ENCODE measurements around the gene TRNP1. TPM values are rescaled to one million over a fixed set of nuclear protein-coding genes. Genes with fewer than 3 reads are reported as not detected.

Gene TRNP1
- total and polyA plus RNA-seq, 4 donors, result 0.97 to 10.0 (median 2.4) TPM

DNA sequence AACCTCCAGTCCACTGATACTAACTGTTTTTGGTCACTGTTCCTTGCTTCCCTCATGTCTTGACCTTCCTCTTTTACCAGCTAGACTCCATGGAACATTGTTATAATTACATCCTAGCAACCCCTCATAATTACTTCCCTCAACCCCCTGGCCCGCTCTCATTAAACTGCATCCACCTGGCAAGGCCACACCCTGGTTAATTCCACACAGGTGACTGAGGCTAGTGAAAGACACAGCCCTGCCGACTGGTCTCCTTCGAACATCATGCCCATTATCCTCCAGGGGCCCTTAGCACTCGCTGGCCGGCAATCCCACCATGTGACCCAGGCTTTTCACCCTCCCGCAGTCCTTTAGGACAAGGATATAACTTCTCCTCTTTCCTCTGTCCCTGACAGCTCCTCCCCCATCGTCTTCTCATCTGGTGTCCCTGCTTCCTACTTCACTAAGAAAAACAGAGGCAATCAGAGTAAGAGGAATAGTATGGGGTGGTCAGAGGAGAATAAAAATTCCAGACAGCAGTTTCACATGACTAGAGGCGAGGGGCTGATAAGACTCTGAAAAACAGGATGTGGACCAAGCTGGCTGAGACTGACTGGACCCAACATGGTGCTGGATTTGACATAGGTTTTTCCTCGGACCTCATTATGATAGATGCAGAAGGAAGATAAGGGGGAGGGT is 28.0 kb downstream of the TRNP1 start:
- no peak for TF ChIP-seq HNF4G (IDR thresholded peaks at IDR 0.05)
- peak; percentile 12 for TF ChIP-seq SP1 (IDR thresholded peaks at IDR 0.05)
- Histone ChIP-seq H3K4me1 (ENCODE audit: control insufficient read depth in 4 of 4, insufficient read depth in 4 of 4, low read length in 3 of 4) (no peaks in the 10 kb centered on the region), H3K27me3 (ENCODE audit: control insufficient read depth in 4 of 4, insufficient read depth in 4 of 4, low read length in 3 of 4) (no peaks in the 10 kb centered on the region), H3K9ac (ENCODE audit: low read depth in 1 of 2, low read length in 2 of 2) (no peak overlapping the region), H3K36me3 (ENCODE audit: control insufficient read depth in 4 of 4, insufficient read depth in 3 of 4, low read depth in 1 of 4, low read length in 3 of 4) (no peaks in the 10 kb centered on the region), H3K4me3 (ENCODE audit: low read depth in 1 of 3, low read length in 3 of 3) (no peak overlapping the region), H3K9me3 (ENCODE audit: control insufficient read depth in 4 of 4, low read length in 3 of 4) (no peaks in the 10 kb centered on the region), H3K27ac (ENCODE audit: low read depth in 1 of 2, low read length in 2 of 2) (no peak overlapping the region)
- DNase-seq (ENCODE audit: low spot score), result no peak
- 65% methylated on average over 9 of the region's 9 CpGs for WGBS

DNA sequence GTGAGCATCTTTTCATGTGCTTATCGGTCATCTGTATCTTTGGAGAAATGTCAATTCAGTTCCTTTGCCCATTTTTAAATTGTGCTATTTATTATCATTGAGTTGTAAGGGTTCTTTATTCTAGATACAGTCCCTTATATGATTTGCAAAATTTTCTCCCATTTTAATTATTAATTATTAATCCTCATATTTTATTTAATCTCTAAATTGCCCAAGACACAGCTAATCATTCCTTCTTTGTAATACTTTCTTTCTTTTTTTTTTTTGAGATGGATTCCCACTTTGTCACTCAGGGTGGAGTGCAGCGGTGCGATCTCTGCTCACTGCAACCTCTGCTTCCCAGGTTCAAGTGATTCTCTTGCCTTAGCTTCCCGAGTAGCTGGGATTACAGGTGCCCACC is 32.2 kb downstream of the TRNP1 start:
- Histone ChIP-seq H3K4me3 (ENCODE audit: low read depth in 1 of 3, low read length in 3 of 3) (no peak overlapping the region), H3K9ac (ENCODE audit: low read depth in 1 of 2, low read length in 2 of 2) (no peak overlapping the region), H3K4me1 (ENCODE audit: control insufficient read depth in 4 of 4, insufficient read depth in 4 of 4, low read length in 3 of 4) (no peaks in the 10 kb centered on the region), H3K27me3 (ENCODE audit: control insufficient read depth in 4 of 4, insufficient read depth in 4 of 4, low read length in 3 of 4) (no peaks in the 10 kb centered on the region), H3K9me3 (ENCODE audit: control insufficient read depth in 4 of 4, low read length in 3 of 4) (no peaks in the 10 kb centered on the region), H3K36me3 (ENCODE audit: control insufficient read depth in 4 of 4, insufficient read depth in 3 of 4, low read depth in 1 of 4, low read length in 3 of 4) (no peaks in the 10 kb centered on the region), H3K27ac (ENCODE audit: low read depth in 1 of 2, low read length in 2 of 2) (no peak overlapping the region)
- WGBS, result 95% methylated on average over 4 of the region's 4 CpGs
- no peak for DNase-seq (ENCODE audit: low spot score)
- TF ChIP-seq, protein P1, sequence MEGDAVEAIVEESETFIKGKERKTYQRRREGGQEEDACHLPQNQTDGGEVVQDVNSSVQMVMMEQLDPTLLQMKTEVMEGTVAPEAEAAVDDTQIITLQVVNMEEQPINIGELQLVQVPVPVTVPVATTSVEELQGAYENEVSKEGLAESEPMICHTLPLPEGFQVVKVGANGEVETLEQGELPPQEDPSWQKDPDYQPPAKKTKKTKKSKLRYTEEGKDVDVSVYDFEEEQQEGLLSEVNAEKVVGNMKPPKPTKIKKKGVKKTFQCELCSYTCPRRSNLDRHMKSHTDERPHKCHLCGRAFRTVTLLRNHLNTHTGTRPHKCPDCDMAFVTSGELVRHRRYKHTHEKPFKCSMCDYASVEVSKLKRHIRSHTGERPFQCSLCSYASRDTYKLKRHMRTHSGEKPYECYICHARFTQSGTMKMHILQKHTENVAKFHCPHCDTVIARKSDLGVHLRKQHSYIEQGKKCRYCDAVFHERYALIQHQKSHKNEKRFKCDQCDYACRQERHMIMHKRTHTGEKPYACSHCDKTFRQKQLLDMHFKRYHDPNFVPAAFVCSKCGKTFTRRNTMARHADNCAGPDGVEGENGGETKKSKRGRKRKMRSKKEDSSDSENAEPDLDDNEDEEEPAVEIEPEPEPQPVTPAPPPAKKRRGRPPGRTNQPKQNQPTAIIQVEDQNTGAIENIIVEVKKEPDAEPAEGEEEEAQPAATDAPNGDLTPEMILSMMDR (IDR thresholded peaks at IDR 0.05; ENCODE audit: low read depth, low read length, missing input control), result no peak
- TF ChIP-seq JUND (IDR thresholded peaks at IDR 0.05) (no peak), HNF4A (conservative IDR thresholded peaks at IDR 0.05) (no peak), FOXA2 (IDR thresholded peaks at IDR 0.05) (no peak), FOXA1 (IDR thresholded peaks at IDR 0.05) (no peak), RAD21 (IDR thresholded peaks at IDR 0.05) (no peak), ATF3 (IDR thresholded peaks at IDR 0.05) (no peak)
- TF ChIP-seq, protein P2, sequence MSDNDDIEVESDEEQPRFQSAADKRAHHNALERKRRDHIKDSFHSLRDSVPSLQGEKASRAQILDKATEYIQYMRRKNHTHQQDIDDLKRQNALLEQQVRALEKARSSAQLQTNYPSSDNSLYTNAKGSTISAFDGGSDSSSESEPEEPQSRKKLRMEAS (IDR thresholded peaks at IDR 0.05), result no peak

- 75% methylated on average over 19 of the region's 19 CpGs for WGBS
- Histone ChIP-seq H3K9me3 (ENCODE audit: control insufficient read depth in 4 of 4, low read length in 3 of 4) (no peaks in the 10 kb centered on the region), H3K9ac (ENCODE audit: low read depth in 1 of 2, low read length in 2 of 2) (no peak overlapping the region), H3K27me3 (ENCODE audit: control insufficient read depth in 4 of 4, insufficient read depth in 4 of 4, low read length in 3 of 4) (no peaks in the 10 kb centered on the region), H3K27ac (ENCODE audit: low read depth in 1 of 2, low read length in 2 of 2) (no peak overlapping the region), H3K36me3 (ENCODE audit: control insufficient read depth in 4 of 4, insufficient read depth in 3 of 4, low read depth in 1 of 4, low read length in 3 of 4) (no peaks in the 10 kb centered on the region), H3K4me1 (ENCODE audit: control insufficient read depth in 4 of 4, insufficient read depth in 4 of 4, low read length in 3 of 4) (no peaks in the 10 kb centered on the region), H3K4me3 (ENCODE audit: low read depth in 1 of 3, low read length in 3 of 3) (no peak overlapping the region)
- no peak for DNase-seq (ENCODE audit: low spot score)
- TF ChIP-seq HNF4A (conservative IDR thresholded peaks at IDR 0.05) (no peak), GABPA (IDR thresholded peaks at IDR 0.05 in 1 of 2, conservative IDR thresholded peaks at IDR 0.05 in 1 of 2) (no peak), FOXA1 (IDR thresholded peaks at IDR 0.05) (no peak), RAD21 (IDR thresholded peaks at IDR 0.05) (no peak), TAF1 (conservative IDR thresholded peaks at IDR 0.05) (no peak), JUND (IDR thresholded peaks at IDR 0.05) (no peak), RXRA (IDR thresholded peaks at IDR 0.05) (no peak), EGR1 (IDR thresholded peaks at IDR 0.05; ENCODE audit: low read depth in 2 of 2) (no peak), NR2F2 (IDR thresholded peaks at IDR 0.05) (no peak), SP1 (IDR thresholded peaks at IDR 0.05) (no peak), FOXA2 (IDR thresholded peaks at IDR 0.05) (no peak), HNF4G (IDR thresholded peaks at IDR 0.05) (no peak)
- TF ChIP-seq, protein P1 (IDR thresholded peaks at IDR 0.05; ENCODE audit: low read depth, low read length, missing input control), result no peak
- TF ChIP-seq, protein P3, sequence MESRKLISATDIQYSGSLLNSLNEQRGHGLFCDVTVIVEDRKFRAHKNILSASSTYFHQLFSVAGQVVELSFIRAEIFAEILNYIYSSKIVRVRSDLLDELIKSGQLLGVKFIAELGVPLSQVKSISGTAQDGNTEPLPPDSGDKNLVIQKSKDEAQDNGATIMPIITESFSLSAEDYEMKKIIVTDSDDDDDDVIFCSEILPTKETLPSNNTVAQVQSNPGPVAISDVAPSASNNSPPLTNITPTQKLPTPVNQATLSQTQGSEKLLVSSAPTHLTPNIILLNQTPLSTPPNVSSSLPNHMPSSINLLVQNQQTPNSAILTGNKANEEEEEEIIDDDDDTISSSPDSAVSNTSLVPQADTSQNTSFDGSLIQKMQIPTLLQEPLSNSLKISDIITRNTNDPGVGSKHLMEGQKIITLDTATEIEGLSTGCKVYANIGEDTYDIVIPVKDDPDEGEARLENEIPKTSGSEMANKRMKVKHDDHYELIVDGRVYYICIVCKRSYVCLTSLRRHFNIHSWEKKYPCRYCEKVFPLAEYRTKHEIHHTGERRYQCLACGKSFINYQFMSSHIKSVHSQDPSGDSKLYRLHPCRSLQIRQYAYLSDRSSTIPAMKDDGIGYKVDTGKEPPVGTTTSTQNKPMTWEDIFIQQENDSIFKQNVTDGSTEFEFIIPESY (IDR thresholded peaks at IDR 0.05), result no peak
- TF ChIP-seq, protein P2 (IDR thresholded peaks at IDR 0.05), result no peak
Observed at GRCh38 chr1:27026621-27027574, 33.4 kb downstream of the TRNP1 start.
